Spleen (tissue), 7 donors: ENCODE data around the gene BCL2.

Source experiments
- CTCF ChIP-seq, 11 experiments: fragments of 200-600 bp in 7 of 11; fragments of 450-650 bp in 4 of 11; sonication (generic) in 4 of 11; IDR thresholded peaks in 8 of 11; conservative IDR thresholded peaks in 3 of 11; 1 replicate in 7 of 11; 2 replicates in 4 of 11; pipeline versions ENCODE4 v1.4.0 to v1.8.0; 2016 to 2021; ENCODE audit warnings: antibody characterized with exemption in 11 of 11, inconsistent platforms in 4 of 11, mild to moderate bottlenecking in 1 of 11
- POLR2A ChIP-seq, 3 donors: fragments of 450-650 bp; IDR thresholded peaks; one replicate each; pipeline ENCODE4 v1.5.1; 2017; ENCODE audit warnings: antibody characterized with exemption in 3 of 3, mild to moderate bottlenecking in 1 of 3
- POLR2AphosphoS5 ChIP-seq, 3 donors: sonication (generic); formaldehyde crosslinking; IDR thresholded peaks; one replicate each; pipeline ENCODE4 v1.5.1; 2017; ENCODE audit warnings: antibody characterized with exemption in 3 of 3
- donor health status: DM: no; HTN: no; CAD: no; lungs with moderate emphysema.
- donor health status: DM: no; HTN: no; CAD: no.
- donor health status: DM: no; HTN: no; CAD: no.

- TF ChIP-seq POLR2A (IDR thresholded peaks at IDR 0.05) (no peak), CTCF (IDR thresholded peaks at IDR 0.05 in 8 of 11, conservative IDR thresholded peaks at IDR 0.05 in 3 of 11) (no peak), POLR2AphosphoS5 (IDR thresholded peaks at IDR 0.05) (peak in 2 of 3 donors; percentile 47 to 77)
These were observed 20.9 kb downstream of the BCL2 start for GRCh38 chr18:63298400-63299365.
